SU-DHL-6 (cell line): ENCODE measurements around the gene ITGA2B.

Source experiments
- H2AFZ ChIP-seq: fragments of 200-600 bp; sonication (generic); 2 replicates; pipeline ENCODE4 v1.6.1; 2014; ENCODE audit warnings: low read depth, mild to moderate bottlenecking, moderate library complexity, mixed read lengths, antibody characterized with exemption, low read length; ENCODE audit not compliant: severe bottlenecking
- H3F3A ChIP-seq: fragments of 200-600 bp; shearing (Covaris generic); 2 replicates; pipeline ENCODE4 v1.6.0; 2016; ENCODE audit warnings: antibody characterized with exemption, mild to moderate bottlenecking; ENCODE audit not compliant: insufficient read depth
- H3K27ac ChIP-seq: fragments of 200-600 bp; sonication (generic); 2 replicates; pipeline ENCODE4 v1.5.1; 2016; ENCODE audit warnings: low read depth, mild to moderate bottlenecking, low read length, moderate library complexity, mixed read lengths
- H3K27me3 ChIP-seq: fragments of 200-600 bp; sonication (generic), shearing (Covaris generic); 2 replicates; pipeline ENCODE4 v1.6.0; 2014; ENCODE audit warnings: mild to moderate bottlenecking, low read length
- H3K36me3 ChIP-seq: fragments of 200-600 bp; sonication (generic); 2 replicates; pipeline ENCODE4 v1.6.1; 2014; ENCODE audit warnings: mild to moderate bottlenecking, low read length, mixed read lengths
- H3K4me2 ChIP-seq: fragments of 300-600, 200-600 bp; shearing (Covaris generic), sonication (generic); 2 replicates; pipeline ENCODE4 v1.6.0; 2014; ENCODE audit warnings: low read length, low read depth, mild to moderate bottlenecking; ENCODE audit not compliant: poor library complexity, severe bottlenecking
- H3K4me3 ChIP-seq: fragments of 200-600 bp; sonication (generic); 2 replicates; pipeline ENCODE4 v1.5.1; 2014; ENCODE audit warnings: antibody characterized with exemption, low read length, mild to moderate bottlenecking, mixed read lengths; ENCODE audit not compliant: insufficient read depth, poor library complexity, severe bottlenecking
- H3K79me2 ChIP-seq: fragments of 200-600 bp; sonication (generic); 2 replicates; pipeline ENCODE4 v1.6.1; 2014; ENCODE audit warnings: mild to moderate bottlenecking, low read length, moderate library complexity; ENCODE audit not compliant: insufficient read depth
- H3K9ac ChIP-seq: fragments of 200-600 bp; sonication (generic); 2 replicates; pipeline ENCODE4 v1.7.0; 2014; ENCODE audit warnings: mild to moderate bottlenecking, low read length
- H3K9me2 ChIP-seq: fragments of 200-600 bp; sonication (generic); replicated peaks from 2 replicates; pipeline ENCODE4 v1.6.1; 2014; ENCODE audit warnings: low read length; ENCODE audit not compliant: insufficient read depth
- H3K9me3 ChIP-seq: fragments of 200-600 bp; sonication (generic); 2 replicates; pipeline ENCODE4 v1.6.1; 2014; ENCODE audit warnings: low read length, mixed read lengths; ENCODE audit not compliant: insufficient read depth
- H4K20me1 ChIP-seq: fragments of 200-600 bp; sonication (generic); 2 replicates; pipeline ENCODE4 v1.6.1; 2014; ENCODE audit warnings: low read depth, mild to moderate bottlenecking, antibody characterized with exemption, low read length, moderate library complexity, mixed read lengths
- CTCF ChIP-seq: fragments of 200-600 bp; sonication (generic); IDR thresholded peaks from one replicate; pipeline ENCODE4 v1.5.1; 2017; ENCODE audit warnings: antibody characterized with exemption, mild to moderate bottlenecking, low read length, moderate library complexity; ENCODE audit not compliant: insufficient read depth, poor library complexity, severe bottlenecking
- EZH2phosphoT487 ChIP-seq: fragments of 200-600 bp; sonication (generic), shearing (Covaris generic); conservative IDR thresholded peaks from 2 replicates; pipeline ENCODE4 v1.6.1; 2018; ENCODE audit warnings: mild to moderate bottlenecking, antibody characterized with exemption, low read length, moderate library complexity, mixed read lengths

ITGA2B gene

GRCh38 chr17:44360826-44361225 lies 28.6 kb downstream of the ITGA2B start:
- no peaks in the 10 kb centered on the region for H3K27me3 ChIP-seq
- TF ChIP-seq EZH2phosphoT487 = no peak
- no peak for TF ChIP-seq CTCF
- no peaks in the 10 kb centered on the region for H3K79me2 ChIP-seq
- no peaks in the 10 kb centered on the region for H4K20me1 ChIP-seq
- H3K4me2 ChIP-seq = no peak overlapping the region
- no peaks in the 10 kb centered on the region for H3K9me2 ChIP-seq
- H3K9me3 ChIP-seq = no peaks in the 10 kb centered on the region
- H2AFZ ChIP-seq = no peak overlapping the region
- H3K9ac ChIP-seq = no peak overlapping the region
- no peaks in the 10 kb centered on the region for H3K36me3 ChIP-seq
- H3K27ac ChIP-seq = no peak overlapping the region
- H3K4me3 ChIP-seq = no peak overlapping the region
- no peaks in the 10 kb centered on the region for H3F3A ChIP-seq

- no peaks in the 10 kb centered on the region for H3K36me3 ChIP-seq
- no peaks in the 10 kb centered on the region for H3K9me2 ChIP-seq
- H4K20me1 ChIP-seq = no peaks in the 10 kb centered on the region
- no peak overlapping the region for H3K4me3 ChIP-seq
- H3F3A ChIP-seq = no peaks in the 10 kb centered on the region
- no peak overlapping the region for H3K4me2 ChIP-seq
- H3K27ac ChIP-seq = no peak overlapping the region
- H2AFZ ChIP-seq = no peak overlapping the region
- no peaks in the 10 kb centered on the region for H3K9me3 ChIP-seq
- no peaks in the 10 kb centered on the region for H3K27me3 ChIP-seq
- H3K79me2 ChIP-seq = no peaks in the 10 kb centered on the region
- TF ChIP-seq EZH2phosphoT487 = no peak
- no peak overlapping the region for H3K9ac ChIP-seq
These were observed 29.3 kb downstream of the ITGA2B start for GRCh38 chr17:44360144-44360533.

GRCh38 chr17:44359458-44360143 lies 29.8 kb downstream of the ITGA2B start:
- H3K79me2 ChIP-seq = no peaks in the 10 kb centered on the region
- H3K4me3 ChIP-seq = no peak overlapping the region
- no peak overlapping the region for H3K9ac ChIP-seq
- no peaks in the 10 kb centered on the region for H3K27me3 ChIP-seq
- no peaks in the 10 kb centered on the region for H3F3A ChIP-seq
- H2AFZ ChIP-seq = no peak overlapping the region
- TF ChIP-seq EZH2phosphoT487 (no peak), CTCF (no peak)
- H3K36me3 ChIP-seq = no peaks in the 10 kb centered on the region
- H3K27ac ChIP-seq = no peak overlapping the region
- H3K9me3 ChIP-seq = no peaks in the 10 kb centered on the region
- no peaks in the 10 kb centered on the region for H4K20me1 ChIP-seq
- no peaks in the 10 kb centered on the region for H3K9me2 ChIP-seq
- no peak overlapping the region for H3K4me2 ChIP-seq

GRCh38 chr17:44359006-44359405 lies 30.4 kb downstream of the ITGA2B start:
- no peaks in the 10 kb centered on the region for H3K27me3 ChIP-seq

More at GRCh38 chr17:44359006-44359405, 30.4 kb downstream of the ITGA2B start:
- H3K4me2 ChIP-seq = no peak overlapping the region
- no peaks in the 10 kb centered on the region for H3K79me2 ChIP-seq
- no peak overlapping the region for H3K4me3 ChIP-seq
- H2AFZ ChIP-seq = no peak overlapping the region
- TF ChIP-seq CTCF (no peak), EZH2phosphoT487 (no peak)
- H3K9me3 ChIP-seq = no peaks in the 10 kb centered on the region
- H3K9ac ChIP-seq = no peak overlapping the region
- H3K36me3 ChIP-seq = no peaks in the 10 kb centered on the region
- H3K9me2 ChIP-seq = no peaks in the 10 kb centered on the region
- H3F3A ChIP-seq = no peaks in the 10 kb centered on the region
- no peaks in the 10 kb centered on the region for H4K20me1 ChIP-seq
- no peak overlapping the region for H3K27ac ChIP-seq
